CD4-positive, alpha-beta T cell treated with Interleukin-6 at 100 ng/mL for 8 hours (primary cell): ENCODE data around the gene PYURF.

Source experiments
- DNase-seq: peaks from one replicate; pipeline ENCODE4 v3.0.0-alpha.2; 2020; ENCODE audit warnings: mixed read lengths, low spot score

PYURF gene, protein sequence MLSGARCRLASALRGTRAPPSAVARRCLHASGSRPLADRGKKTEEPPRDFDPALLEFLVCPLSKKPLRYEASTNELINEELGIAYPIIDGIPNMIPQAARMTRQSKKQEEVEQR

DNA sequence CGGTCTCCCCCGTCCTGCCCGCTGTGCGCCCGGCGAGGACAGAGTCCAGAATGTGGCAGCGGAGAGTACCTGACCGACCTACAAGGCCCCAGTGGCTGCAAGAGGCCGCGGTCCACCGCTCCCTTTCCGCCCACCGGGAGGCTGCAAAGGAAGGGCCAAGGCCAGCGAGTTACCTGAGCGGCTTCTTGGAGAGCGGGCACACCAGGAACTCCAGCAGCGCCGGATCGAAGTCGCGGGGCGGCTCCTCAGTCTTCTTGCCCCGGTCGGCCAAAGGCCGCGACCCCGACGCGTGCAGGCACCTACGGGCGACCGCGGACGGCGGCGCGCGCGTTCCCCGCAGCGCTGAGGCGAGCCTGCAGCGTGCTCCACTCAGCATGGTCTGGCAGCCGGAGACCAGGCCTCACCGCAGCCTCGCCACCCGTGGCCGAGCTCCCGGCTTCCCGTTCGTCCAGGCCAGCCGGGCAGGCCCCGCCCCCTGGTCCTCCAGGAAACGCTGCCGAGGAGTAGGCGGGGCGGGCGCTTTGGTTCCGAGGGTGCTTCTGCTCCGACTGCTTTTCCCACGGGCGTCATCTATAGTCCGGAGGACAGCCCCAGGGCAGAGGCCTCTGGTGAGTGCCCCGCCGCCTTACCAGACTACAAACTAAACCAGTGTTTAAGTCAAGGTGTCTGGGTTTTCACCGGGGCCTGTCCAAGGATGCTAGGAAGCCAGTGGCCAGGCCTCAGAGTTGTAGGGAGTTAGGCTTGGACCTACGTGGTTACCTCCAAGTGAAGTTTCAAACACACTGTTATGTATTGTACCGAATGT is at the start of gene PYURF:
Gene PYURF, minus strand, starts transcription at position 452 of the 805 bp plus-strand sequence. Its CDS starts 76 bp downstream, at position 376.
- DNase-seq = peak; percentile 67

GRCh38 chr4:88570001-88570400 is 46.4 kb upstream of the PYURF start:
- DNase-seq = no peak

DNA sequence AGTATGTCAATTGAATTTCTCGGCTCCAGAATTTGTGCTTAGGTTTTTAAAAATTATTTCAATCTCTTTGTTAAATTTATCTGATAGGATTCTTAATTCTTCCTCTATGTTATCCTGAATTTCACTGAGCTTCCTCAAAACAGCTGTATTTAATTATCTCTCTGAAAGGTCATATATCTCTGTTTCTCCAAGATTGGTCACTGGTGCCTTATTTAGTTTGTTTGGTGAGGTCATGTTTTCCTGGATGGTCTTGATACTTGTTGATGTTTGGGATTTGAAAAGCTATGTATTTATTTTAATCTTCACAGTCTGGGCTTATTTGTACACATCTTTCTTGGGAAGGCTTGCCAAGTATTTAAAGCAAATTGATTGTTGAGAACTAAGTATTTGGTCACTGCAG is 44.0 kb upstream of the PYURF start:
- no peak for DNase-seq

DNA sequence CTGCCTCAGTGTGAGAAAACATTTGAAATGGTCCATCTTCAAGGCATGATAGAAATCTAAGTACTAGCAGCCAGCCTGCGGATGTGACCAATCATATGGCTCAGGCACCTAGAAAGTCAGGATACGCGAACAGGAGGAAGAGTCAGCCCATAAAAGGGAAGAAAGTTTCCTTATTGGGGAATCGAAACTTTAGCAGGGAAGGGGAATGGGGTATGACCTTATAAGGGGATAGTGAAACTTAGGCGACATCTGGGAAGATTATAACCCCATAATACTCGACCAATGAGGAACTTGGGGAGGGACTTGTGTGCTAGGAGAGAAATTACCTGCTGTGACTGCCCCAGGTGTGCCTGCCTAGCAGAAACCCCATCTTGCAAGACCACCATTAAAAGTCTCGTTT is 26.2 kb upstream of the PYURF start:
- DNase-seq = no peak

- peak; percentile 68 for DNase-seq
Measured at GRCh38 chr4:88539322-88540068, 15.9 kb upstream of the PYURF start.

DNA sequence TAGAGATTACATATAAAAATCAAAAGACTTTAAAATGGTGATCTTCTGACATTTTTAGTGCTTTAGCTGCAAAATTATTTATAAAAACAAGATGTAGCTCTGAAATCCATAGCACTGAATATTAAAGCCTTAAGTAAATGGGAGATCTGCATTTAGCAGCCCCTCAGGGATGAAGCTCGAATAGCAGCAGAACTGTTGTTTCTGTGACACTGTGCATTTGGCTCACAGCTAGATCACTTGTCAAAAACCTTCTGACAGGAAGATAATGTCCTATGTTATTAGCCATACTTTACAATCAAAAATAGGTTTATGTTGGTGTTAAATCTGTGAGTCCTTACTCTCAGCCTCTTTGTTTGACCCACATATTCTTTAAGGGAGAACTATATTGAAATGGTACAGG is 14.1 kb upstream of the PYURF start:
- DNase-seq = no peak

DNA sequence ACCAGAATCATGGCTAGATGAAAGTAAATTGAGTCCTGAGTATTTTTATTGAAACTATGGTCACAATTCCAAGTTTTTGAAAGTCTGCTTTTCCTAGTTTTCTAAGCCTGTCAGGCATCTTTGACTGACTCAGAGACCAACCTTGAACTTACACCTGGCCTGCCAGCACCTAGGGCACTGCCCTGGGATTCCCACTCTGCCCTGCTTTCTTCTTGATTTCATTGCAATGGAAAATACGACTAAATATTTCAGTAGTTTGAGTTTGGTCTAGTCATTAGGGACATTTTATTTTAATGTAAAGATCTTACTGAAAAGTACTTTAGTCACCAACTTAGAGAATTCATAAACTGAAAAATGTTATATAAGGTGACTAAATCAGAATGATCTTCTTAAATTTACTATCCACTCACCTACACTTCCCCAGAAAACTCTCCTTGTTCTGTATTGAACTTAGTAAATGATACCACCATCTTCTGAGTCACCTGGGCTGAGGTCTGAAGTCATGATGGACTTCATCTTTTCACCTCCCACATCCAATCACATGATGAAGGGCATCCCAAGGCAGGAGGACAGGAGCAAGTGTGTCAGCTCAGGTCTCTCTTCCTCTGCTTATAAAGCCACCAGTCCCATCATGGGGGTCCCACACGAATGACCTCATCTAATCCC is 11.6 kb upstream of the PYURF start:
- no peak for DNase-seq

GRCh38 chr4:88533937-88534750 is 10.6 kb upstream of the PYURF start:
- no peak for DNase-seq

GRCh38 chr4:88533088-88533790 is 9.7 kb upstream of the PYURF start:
- no peak for DNase-seq

DNA sequence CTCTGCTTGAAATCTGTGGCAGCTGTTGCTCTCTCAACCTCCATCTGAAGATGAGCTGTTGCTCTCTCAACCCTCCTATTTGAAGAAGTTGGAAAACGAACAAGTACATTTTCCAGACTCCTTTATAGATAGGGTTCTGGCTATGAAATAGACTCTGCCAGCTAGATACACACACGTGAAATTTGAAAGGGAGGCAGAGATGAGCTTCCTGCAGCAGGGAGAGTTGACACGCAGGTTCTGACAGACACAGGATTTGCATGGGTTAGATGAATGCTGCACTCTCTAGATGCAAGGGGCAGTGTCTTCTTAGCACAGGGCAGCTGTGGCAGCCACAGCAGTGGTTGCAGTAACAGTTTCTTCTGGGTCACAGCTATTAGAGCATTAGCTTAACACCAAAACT is 8.0 kb upstream of the PYURF start:
- no peak for DNase-seq

DNA sequence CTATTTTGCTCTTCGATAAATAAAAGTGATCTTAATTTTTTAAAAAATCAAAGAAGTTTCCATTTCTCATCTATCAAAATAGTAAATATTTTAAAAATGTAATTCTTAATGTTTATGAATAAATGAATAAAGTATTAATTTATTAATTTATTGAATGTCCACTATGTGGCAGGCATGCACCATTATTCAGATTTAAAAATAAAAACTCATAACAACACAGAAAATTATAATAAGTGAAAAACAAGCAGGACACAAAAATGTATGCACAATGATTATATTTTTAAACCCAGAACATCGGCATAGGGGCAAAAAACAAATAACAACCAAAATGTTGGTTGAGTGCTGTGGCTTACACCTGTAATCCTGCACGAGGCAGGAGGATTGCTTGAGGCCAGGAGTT is 5.3 kb upstream of the PYURF start:
- DNase-seq = no peak

DNA sequence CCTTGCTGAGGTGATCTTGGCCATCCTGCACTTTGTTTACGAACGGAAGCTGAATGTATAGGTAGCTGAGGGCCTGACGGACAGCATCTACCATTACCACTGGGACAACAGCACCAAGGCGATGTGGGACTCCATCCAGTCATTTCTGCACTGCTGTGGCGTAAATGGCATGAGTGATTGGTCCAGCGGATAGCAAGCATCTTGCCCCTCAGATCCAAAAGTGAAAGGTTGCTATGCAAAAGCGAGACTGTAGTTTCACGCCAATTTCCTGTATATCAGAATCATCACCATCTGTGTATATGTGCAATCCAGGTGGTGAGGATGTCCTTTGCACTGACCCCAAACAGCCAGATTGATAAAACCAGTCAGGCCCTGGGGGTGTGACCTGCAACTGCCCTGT is 4.2 kb upstream of the PYURF start:
- DNase-seq = no peak

- DNase-seq = no peak
Measured at GRCh38 chr4:88526221-88526815, 2.7 kb upstream of the PYURF start.

GRCh38 chr4:88524171-88524570 is 595 bp upstream of the PYURF start:
- no peak for DNase-seq

DNA sequence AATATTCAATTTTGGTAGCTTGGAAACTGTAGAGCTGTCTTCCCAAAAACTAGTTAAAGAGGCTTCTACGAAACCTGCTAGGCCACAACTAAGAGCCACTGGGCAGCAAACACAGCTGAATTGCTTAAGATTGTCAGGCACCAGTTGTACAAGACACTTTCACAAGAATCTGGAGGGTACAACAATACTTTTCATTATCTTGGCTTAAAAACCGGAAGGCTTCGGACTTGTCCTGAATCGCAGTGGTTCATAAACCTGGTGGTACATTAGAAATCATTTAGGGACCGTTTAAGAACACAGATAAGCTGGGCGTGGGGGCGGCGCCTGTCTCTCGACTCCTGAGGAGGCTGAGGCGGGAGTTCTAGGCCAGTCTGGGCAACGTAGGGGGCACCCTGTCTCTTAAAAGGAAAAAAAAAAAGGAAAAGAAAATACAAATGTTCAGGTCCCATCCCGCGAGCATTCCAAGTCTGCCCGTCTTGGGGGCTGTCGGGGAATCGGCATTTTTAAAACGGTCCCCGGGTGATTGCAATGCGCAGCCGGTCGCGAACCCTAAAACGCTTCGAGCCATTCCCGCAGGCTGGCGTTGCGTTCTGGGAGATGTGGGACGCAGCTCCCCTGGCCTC is 763 bp downstream of the PYURF start:
- no peak for DNase-seq

DNA sequence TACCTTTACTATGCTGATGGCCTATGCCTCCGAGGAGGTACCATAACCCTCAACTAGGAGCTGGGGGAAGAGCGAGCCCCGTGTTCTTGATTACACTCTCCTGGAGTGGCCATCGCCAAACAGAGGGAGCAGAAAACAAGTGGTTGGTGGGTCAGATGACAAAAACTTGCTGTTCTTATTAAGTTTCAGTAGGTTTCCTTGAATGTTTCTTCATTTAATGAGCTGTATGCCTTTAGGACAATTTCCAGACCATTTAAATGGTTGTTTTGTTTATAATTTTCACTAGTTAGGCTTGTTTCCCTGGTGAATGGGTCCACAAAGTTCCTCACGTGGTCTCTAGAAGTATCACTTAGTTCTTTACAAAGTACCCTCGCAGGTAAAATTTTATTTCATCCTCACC is 4.7 kb downstream of the PYURF start:
- DNase-seq = no peak

GRCh38 chr4:88517825-88518224 is 5.8 kb downstream of the PYURF start:
- no peak for DNase-seq

- no peak for DNase-seq
Measured at GRCh38 chr4:88516746-88517145, 6.8 kb downstream of the PYURF start.

DNA sequence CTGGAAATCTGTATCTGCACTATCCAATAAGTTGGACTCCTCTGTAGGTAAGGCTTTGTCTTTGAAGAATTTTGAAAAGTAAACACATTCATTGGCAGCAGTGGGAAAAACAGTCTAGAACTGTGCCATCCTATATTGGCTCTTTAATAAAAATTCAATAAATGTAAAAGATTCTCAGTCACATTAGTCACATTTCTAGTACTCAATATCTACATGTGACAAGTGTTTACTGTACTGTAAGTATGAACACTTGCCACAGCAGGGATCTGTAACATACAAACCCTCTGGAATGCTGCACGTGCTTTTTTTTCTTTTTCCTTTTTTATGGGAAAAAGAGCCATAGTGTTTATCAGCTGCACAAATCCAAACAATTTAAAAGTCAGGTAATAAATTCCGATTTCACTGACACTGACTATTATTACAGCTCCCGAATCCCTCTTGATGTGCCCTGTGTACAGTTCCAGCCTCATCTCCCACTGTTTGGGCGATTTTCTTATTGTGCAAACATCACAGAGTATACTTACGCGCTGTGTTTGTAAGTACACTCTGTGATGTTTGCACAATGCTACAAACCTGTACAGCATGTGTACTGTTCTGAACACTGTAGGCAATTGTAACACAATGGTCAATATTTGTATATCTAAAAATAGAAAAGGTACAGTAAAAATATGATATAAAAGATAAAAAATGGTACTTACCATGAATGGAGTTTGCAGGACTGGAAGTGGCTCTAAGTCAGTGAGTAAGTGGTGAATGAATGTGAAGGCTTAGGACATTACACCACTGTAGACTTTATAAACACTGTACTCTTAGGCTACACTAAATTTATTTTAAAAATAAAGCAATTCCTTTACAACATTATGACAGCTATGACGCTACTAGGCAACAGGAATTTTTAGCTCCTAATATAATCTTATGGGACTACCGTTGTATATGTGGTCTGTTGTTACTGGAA is 8.7 kb downstream of the PYURF start:
- no peak for DNase-seq
